Hair follicle dermal papilla cell (primary cell): ENCODE results near the gene YWHAH. TPM values are rescaled to one million over a fixed set of nuclear protein-coding genes. Genes with fewer than 3 reads are reported as not detected.

Experiments used
- small RNA-seq: library from RNA; depleted of rRNA; stranded (forward); fragments of <200 nt; gene quantifications from one replicate; pipeline ENCODE3, GENCODE V24; 2012
- total RNA-seq: library from RNA; depleted of rRNA; stranded (reverse); fragments of >200 nt; gene quantifications from 2 replicates; pipeline ENCODE4 v1.2.3, GENCODE V29; 2012

The YWHAH gene
- total RNA-seq, result 92.8 and 117 TPM in 2 replicates

GRCh38 chr22:31943978-31944699 is at the start of gene YWHAH:
Gene YWHAH (plus strand): TSS chr22:31944535. CDS start chr22:31944734, 199 bp downstream.

Small RNAs within 50 kb of the gene (small RNA-seq; reads per million reads assigned to genes)
- gene RN7SL305P, result not detected

Other genes with a start within 250 kb of the YWHAH start
- gene PRR14L, start 194.4 kb upstream of the YWHAH start, total RNA-seq, result 23.7 and 24.4 TPM in 2 replicates
- gene DEPDC5, start 190.5 kb upstream of the YWHAH start, total RNA-seq, result 14.0 and 14.1 TPM in 2 replicates
- not detected in 2 replicates for gene SLC5A1, start 98.7 kb downstream of the YWHAH start, total RNA-seq
- gene C22orf42, start 214.8 kb downstream of the YWHAH start, total RNA-seq, result not detected in 2 replicates